Caco-2 (cell line): Measurements from ENCODE around the gene USP24. TPM values are rescaled to one million over a fixed set of nuclear protein-coding genes. Genes with fewer than 3 reads are reported as not detected.

Experiments
- BruUV-seq: library from RNA; stranded (reverse); fragments of 400-500 nt; replicated peaks from 2 replicates; lab custom pipeline; 2021; lab: Mats Ljungman, UMichigan
- CTCF ChIA-PET: fragments of 300-600 bp; sonication (Branson Sonifier 250); formaldehyde crosslinking; loops from one replicate; lab custom pipeline; 2022; ENCODE audit warnings: antibody characterized with exemption; lab: Charles Lee
- POLR2A ChIA-PET: fragments of 300-600 bp; sonication (Branson Sonifier 250); formaldehyde crosslinking; loops from one replicate; lab custom pipeline; 2022; ENCODE audit warnings: antibody characterized with exemption; lab: Charles Lee
- DNase-seq, 2 experiments: peaks; one replicate each; pipeline versions ENCODE4 v3.0.0 to v3.0.0-alpha.2; 2020 to 2022
- H3K27me3 ChIP-seq: replicated peaks from 2 replicates; pipeline ENCODE4 v1.6.0; 2011; ENCODE audit warnings: low read length; ENCODE audit not compliant: control insufficient read depth, insufficient read depth
- H3K36me3 ChIP-seq: 2 replicates; pipeline ENCODE4 v1.5.1; 2011; ENCODE audit warnings: low read length; ENCODE audit not compliant: control insufficient read depth, insufficient read depth
- H3K4me1 ChIP-seq: fragments of 250-450 bp; sonication (Bioruptor Pico); 2 replicates; pipeline ENCODE4 v1.5.1; 2020; ENCODE audit warnings: mild to moderate bottlenecking
- H3K4me3 ChIP-seq: 2 replicates; pipeline ENCODE4 v1.5.1; 2011; ENCODE audit warnings: low read depth, mild to moderate bottlenecking, control low read depth, low read length
- H3K9me3 ChIP-seq: fragments of 250-450 bp; sonication (Bioruptor Pico); 2 replicates; pipeline ENCODE4 v1.5.1; 2020; ENCODE audit warnings: mild to moderate bottlenecking, moderate library complexity
- H3K27ac Mint-ChIP-seq: one replicate; pipeline ENCODE4 v1.8.0; 2022; ENCODE audit warnings: mixed read lengths; ENCODE audit not compliant: unreplicated experiment
- H3K27me3 Mint-ChIP-seq: one replicate; pipeline ENCODE4 v1.8.0; 2022; ENCODE audit warnings: mixed read lengths; ENCODE audit not compliant: insufficient read depth, unreplicated experiment
- H3K36me3 Mint-ChIP-seq: one replicate; pipeline ENCODE4 v1.8.0; 2022; ENCODE audit warnings: mild to moderate bottlenecking, mixed read lengths; ENCODE audit not compliant: insufficient read depth, unreplicated experiment
- H3K4me1 Mint-ChIP-seq: one replicate; pipeline ENCODE4 v1.8.0; 2022; ENCODE audit warnings: low read depth, mixed read lengths; ENCODE audit not compliant: unreplicated experiment
- H3K4me3 Mint-ChIP-seq: one replicate; pipeline ENCODE4 v1.8.0; 2022; ENCODE audit warnings: mild to moderate bottlenecking, moderate library complexity, mixed read lengths; ENCODE audit not compliant: unreplicated experiment
- H3K9me3 Mint-ChIP-seq: one replicate; pipeline ENCODE4 v1.8.0; 2022; ENCODE audit warnings: mixed read lengths; ENCODE audit not compliant: unreplicated experiment
- CTCF ChIP-seq, 2 experiments: fragments of 200-600 bp in 1 of 2; IDR thresholded peaks; 1 replicate in 1 of 2; 2 replicates in 1 of 2; pipeline versions ENCODE4 v1.5.1 to v1.8.0; 2011 to 2022; ENCODE audit warnings: antibody characterized with exemption in 1 of 2, control low read depth in 1 of 2, inconsistent platforms in 1 of 2, low read depth in 1 of 2, low read length in 1 of 2, mild to moderate bottlenecking in 1 of 2, moderate library complexity in 1 of 2; ENCODE audit not compliant: insufficient read depth in 1 of 2, severe bottlenecking in 1 of 2, unreplicated experiment in 1 of 2
- intact Hi-C: fragments of 100-400 bp; cut with micrococcal nuclease; formaldehyde crosslinking; loops from one replicate; pipeline ENCODE4 v1.10.0; 2022; ENCODE audit not compliant: unreplicated experiment
- total RNA-seq: library from RNA; stranded (reverse); gene quantifications from 2 replicates; pipeline ENCODE4 v1.2.3, GENCODE V29; 2022

The USP24 gene
- total RNA-seq, 1 experiment from 2014 or later, result 34.7 TPM

GRCh38 chr1:55061000-55061705 is 154.0 kb downstream of the USP24 start:
- Histone ChIP-seq H3K4me3 (no peak overlapping the region), H3K27me3 (no peaks in the 10 kb centered on the region), H3K36me3 (no peaks in the 10 kb centered on the region; the same call in 1 of the 2 replicates), H3K9me3 (no peaks in the 10 kb centered on the region), H3K4me1 (no peaks in the 10 kb centered on the region)
- intact Hi-C loops, result no loop called here
- no peaks in the 10 kb centered on the region for H3K27me3 Mint-ChIP-seq
- no peak overlapping the region for H3K4me3 Mint-ChIP-seq
- DNase-seq, result no peak
- H3K4me1 Mint-ChIP-seq, result no peaks in the 10 kb centered on the region
- ChIA-PET CTCF (no interaction called here), POLR2A (no interaction called here)
- H3K9me3 Mint-ChIP-seq, result no peaks in the 10 kb centered on the region
- BruUV-seq, result no TSS peak
- no peak overlapping the region for H3K27ac Mint-ChIP-seq
- peaks cover 42% of the 10 kb centered on the region for H3K36me3 Mint-ChIP-seq
- TF ChIP-seq CTCF (IDR thresholded peaks at IDR 0.05; ENCODE audit: insufficient read depth in 1 of 2, low read depth in 1 of 2, low read length in 1 of 2, severe bottlenecking in 1 of 2, unreplicated experiment in 1 of 2), result no peak

- H3K36me3 ChIP-seq, result no peaks in the 10 kb centered on the region; the same call in 1 of the 2 replicates
- H3K9me3 ChIP-seq, result no peaks in the 10 kb centered on the region
- CTCF ChIA-PET, result no interaction called here
- H3K27me3 ChIP-seq, result no peaks in the 10 kb centered on the region
- H3K4me3 ChIP-seq, result no peak overlapping the region
- peaks cover 42% of the 10 kb centered on the region for H3K36me3 Mint-ChIP-seq
- no peaks in the 10 kb centered on the region for H3K4me1 Mint-ChIP-seq
- H3K4me3 Mint-ChIP-seq, result no peak overlapping the region
- no TSS peak for BruUV-seq
- H3K27me3 Mint-ChIP-seq, result no peaks in the 10 kb centered on the region
- no peak for TF ChIP-seq CTCF (IDR thresholded peaks at IDR 0.05; ENCODE audit: insufficient read depth in 1 of 2, low read depth in 1 of 2, low read length in 1 of 2, severe bottlenecking in 1 of 2, unreplicated experiment in 1 of 2)
- DNase-seq, result no peak
- POLR2A ChIA-PET, result no interaction called here
- H3K9me3 Mint-ChIP-seq, result no peaks in the 10 kb centered on the region
- H3K4me1 ChIP-seq, result no peaks in the 10 kb centered on the region
- intact Hi-C loops, result no loop called here
- no peak overlapping the region for H3K27ac Mint-ChIP-seq
These were observed 154.8 kb downstream of the USP24 start for GRCh38 chr1:55060133-55060999.

- H3K36me3 ChIP-seq, result no peaks in the 10 kb centered on the region; the same call in 1 of the 2 replicates
- peaks cover 42% of the 10 kb centered on the region for H3K36me3 Mint-ChIP-seq
- no peaks in the 10 kb centered on the region for H3K9me3 ChIP-seq
- ChIA-PET CTCF (no interaction called here), POLR2A (no interaction called here)
- H3K4me1 ChIP-seq, result no peaks in the 10 kb centered on the region
- H3K4me1 Mint-ChIP-seq, result no peaks in the 10 kb centered on the region
- H3K27ac Mint-ChIP-seq, result no peak overlapping the region
- no TSS peak for BruUV-seq
- TF ChIP-seq CTCF (IDR thresholded peaks at IDR 0.05; ENCODE audit: insufficient read depth in 1 of 2, low read depth in 1 of 2, low read length in 1 of 2, severe bottlenecking in 1 of 2, unreplicated experiment in 1 of 2), result no peak
- H3K27me3 ChIP-seq, result no peaks in the 10 kb centered on the region
- no peak overlapping the region for H3K4me3 Mint-ChIP-seq
- no peaks in the 10 kb centered on the region for H3K9me3 Mint-ChIP-seq
- H3K4me3 ChIP-seq, result no peak overlapping the region
- no peaks in the 10 kb centered on the region for H3K27me3 Mint-ChIP-seq
- peak in 1 of 2 experiments; percentile 24 for DNase-seq
- intact Hi-C loops, result no loop called here
These were observed 155.6 kb downstream of the USP24 start for GRCh38 chr1:55059302-55060132.
